HCT116 (cell line): ENCODE data around the gene PRDM9. TPM values are rescaled to one million over a fixed set of nuclear protein-coding genes. Genes with fewer than 3 reads are reported as not detected.
"Not testable (repeated sequence)": the region's sequence is repeated elsewhere in the genome, so short reads cannot be mapped to it uniquely, and the experiment has no call there.

Experiments
- ATAC-seq: fragments of 200-7000 bp; cut with Tn5 transposase; 2 replicates; pipeline ENCODE4 v1.9.1; 2020; ENCODE audit warnings: mild to moderate bottlenecking, moderate library complexity
- BruUV-seq: library from RNA; stranded (reverse); fragments of 400-500 nt; replicated peaks from 2 replicates; lab custom pipeline; 2021; lab: Mats Ljungman, UMichigan
- CTCF ChIA-PET: fragments of 300-600 bp; sonication (Branson Sonifier 250); formaldehyde crosslinking; loops from one replicate; lab custom pipeline; 2021; ENCODE audit warnings: antibody characterized with exemption; lab: Charles Lee
- POLR2A ChIA-PET: fragments of 300-600, 350-600 bp; sonication (Branson Sonifier 250); formaldehyde crosslinking; loops from one replicate; lab custom pipeline; 2021; ENCODE audit warnings: antibody characterized with exemption; lab: Charles Lee
- RAD21 ChIA-PET, 2 experiments: fragments of 300-600 bp; sonication (Branson Sonifier 250); formaldehyde crosslinking; loops; one replicate each; lab custom pipeline; 2023; ENCODE audit warnings: low total read pairs in 2 of 2; ENCODE audit not compliant: uncharacterized antibody in 2 of 2, unreplicated experiment in 2 of 2, low non-redundant PET in 1 of 2; lab: Charles Lee
- DNase-seq: peaks from one replicate; pipeline ENCODE4 v3.0.0-alpha.2; 2010; ENCODE audit warnings: low read depth, low spot score
- H2AFZ ChIP-seq: fragments of 200-600 bp; shearing (Covaris generic), sonication (generic); 2 replicates; pipeline ENCODE4 v1.6.1; 2017; ENCODE audit warnings: low read depth, mixed run types, mixed read lengths, antibody characterized with exemption, low read length; ENCODE audit not compliant: poor library complexity, severe bottlenecking
- H3K27ac ChIP-seq: 2 replicates; pipeline ENCODE4 v1.5.1; 2012; ENCODE audit warnings: low read depth, low read length
- H3K27me3 ChIP-seq: fragments of 200-600 bp; sonication (generic); 2 replicates; pipeline ENCODE4 v1.6.1; 2016; ENCODE audit warnings: mixed run types, low read length, mixed read lengths; ENCODE audit not compliant: insufficient read depth
- H3K36me3 ChIP-seq, 2 experiments: fragments of 200-500 bp in 1 of 2; fragments of 200-600 bp in 1 of 2; sonication (Bioruptor generic) in 1 of 2; sonication (generic) in 1 of 2; 2 replicates each; pipeline versions ENCODE4 v1.5.1 to v1.6.1; 2014 to 2016; ENCODE audit warnings: low read length in 2 of 2, inconsistent platforms in 1 of 2, mixed read lengths in 1 of 2, mixed run types in 1 of 2; ENCODE audit not compliant: insufficient read depth in 2 of 2, control insufficient read depth in 1 of 2
- H3K4me1 ChIP-seq, 2 experiments: fragments of 200-600 bp in 1 of 2; sonication (generic) in 1 of 2; 2 replicates each; pipeline versions ENCODE4 v1.5.1 to v1.6.1; 2012 to 2017; ENCODE audit warnings: low read length in 2 of 2, inconsistent platforms in 1 of 2, mild to moderate bottlenecking in 1 of 2, mixed read lengths in 1 of 2, mixed run types in 1 of 2, moderate library complexity in 1 of 2; ENCODE audit not compliant: insufficient read depth in 2 of 2, control insufficient read depth in 1 of 2
- H3K4me2 ChIP-seq: fragments of 200-600 bp; sonication (generic); 2 replicates; pipeline ENCODE4 v1.6.1; 2017; ENCODE audit warnings: mixed run types, low read length, mixed read lengths
- H3K4me3 ChIP-seq, 2 experiments: fragments of 200-600 bp in 1 of 2; sonication (generic) in 1 of 2; replicated peaks in 1 of 2; 2 replicates each; pipeline ENCODE4 v1.5.1; 2011 to 2016; ENCODE audit warnings: low read length in 2 of 2, control low read depth in 1 of 2, low read depth in 1 of 2, mild to moderate bottlenecking in 1 of 2, mixed read lengths in 1 of 2, mixed run types in 1 of 2
- H3K79me2 ChIP-seq: fragments of 200-600 bp; sonication (generic); 2 replicates; pipeline ENCODE4 v1.6.1; 2017; ENCODE audit warnings: mild to moderate bottlenecking, mixed run types, low read length, moderate library complexity, mixed read lengths; ENCODE audit not compliant: insufficient read depth
- H3K9ac ChIP-seq: fragments of 200-600 bp; sonication (generic); 2 replicates; pipeline ENCODE4 v1.6.1; 2016; ENCODE audit warnings: low read length, mixed read lengths
- H3K9me2 ChIP-seq: fragments of 200-600 bp; sonication (generic), shearing (Covaris generic); 2 replicates; pipeline ENCODE4 v1.6.1; 2017; ENCODE audit warnings: mixed run types, mild to moderate bottlenecking, moderate library complexity; ENCODE audit not compliant: insufficient read depth
- H3K9me3 ChIP-seq, 2 experiments: fragments of 200-500 bp in 1 of 2; fragments of 200-600 bp in 1 of 2; sonication (Bioruptor generic) in 1 of 2; sonication (generic) in 1 of 2; 2 replicates each; pipeline ENCODE4 v1.6.1; 2014 to 2017; ENCODE audit warnings: low read length in 2 of 2, mixed read lengths in 2 of 2, inconsistent platforms in 1 of 2, low read depth in 1 of 2, mild to moderate bottlenecking in 1 of 2, mixed run types in 1 of 2, moderate library complexity in 1 of 2; ENCODE audit not compliant: control insufficient read depth in 1 of 2, insufficient read depth in 1 of 2
- H4K20me1 ChIP-seq: fragments of 200-600 bp; sonication (generic), shearing (Covaris generic); 2 replicates; pipeline ENCODE4 v1.6.1; 2017; ENCODE audit warnings: mixed run types, mild to moderate bottlenecking, moderate library complexity; ENCODE audit not compliant: insufficient read depth
- CTCF ChIP-seq, 3 experiments: fragments of 200-600 bp in 1 of 3; sonication (generic) in 1 of 3; IDR thresholded peaks in 2 of 3; conservative IDR thresholded peaks in 1 of 3; 2 replicates each; pipeline ENCODE4 v1.5.1; 2012 to 2017; ENCODE audit warnings: low read depth in 2 of 3, low read length in 2 of 3, antibody characterized with exemption in 1 of 3, borderline replicate concordance in 1 of 3, control low read depth in 1 of 3, mild to moderate bottlenecking in 1 of 3, mixed read lengths in 1 of 3, mixed run types in 1 of 3, moderate library complexity in 1 of 3; ENCODE audit not compliant: insufficient read depth in 1 of 3
- SIN3A ChIP-seq: IDR thresholded peaks from 2 replicates; pipeline ENCODE4 v1.6.1; 2012; ENCODE audit warnings: low read depth
- SRF ChIP-seq: IDR thresholded peaks from 2 replicates; pipeline ENCODE4 v1.6.1; 2012; ENCODE audit warnings: low read depth
- ZFX ChIP-seq: fragments of 450-650 bp; IDR thresholded peaks from 2 replicates; pipeline ENCODE4 v1.6.1; 2017
- intact Hi-C: fragments of 100-400 bp; cut with micrococcal nuclease; formaldehyde crosslinking; loops from 2 replicates; pipeline ENCODE4 v1.10.0; 2022
- total RNA-seq: library from RNA; stranded (reverse); gene quantifications from one replicate; pipeline ENCODE4 v1.2.1, GENCODE V29; 2021; ENCODE audit not compliant: unreplicated experiment

The PRDM9 gene
- total RNA-seq, 1 experiment from 2014 or later = not detected

GRCh38 chr5:23527216-23527920 is 20.0 kb downstream of the PRDM9 start:
- H3K4me3 ChIP-seq, POLR2A ChIA-PET, intact Hi-C loops, H3K9me3 ChIP-seq, H3K9me2 ChIP-seq, H3K9ac ChIP-seq, H3K27me3 ChIP-seq, H2AFZ ChIP-seq, RAD21 ChIA-PET, DNase-seq, H3K36me3 ChIP-seq, H4K20me1 ChIP-seq, CTCF ChIA-PET, BruUV-seq, H3K79me2 ChIP-seq, H3K4me2 ChIP-seq, H3K27ac ChIP-seq, H3K4me1 ChIP-seq, ATAC-seq: not testable (repeated sequence)

GRCh38 chr5:23528677-23529076 is 21.3 kb downstream of the PRDM9 start:
- H3K79me2 ChIP-seq = no peaks in the 10 kb centered on the region
- no peak overlapping the region for H2AFZ ChIP-seq
- no peak for ATAC-seq
- no TSS peak for BruUV-seq
- no peak overlapping the region for H3K27ac ChIP-seq
- no peaks in the 10 kb centered on the region for H3K27me3 ChIP-seq
- intact Hi-C loops = no loop called here
- POLR2A ChIA-PET = no interaction called here
- CTCF ChIA-PET = no interaction called here
- H3K9me3 ChIP-seq = peaks cover 6 to 7% of the 10 kb centered on the region in 2 experiments; a peak in 2 of 4 replicates
- no peak overlapping the region for H3K9ac ChIP-seq
- DNase-seq = no peak
- no peak overlapping the region for H3K4me3 ChIP-seq
- no peak overlapping the region for H3K4me2 ChIP-seq
- H3K4me1 ChIP-seq = no peaks in the 10 kb centered on the region
- no peaks in the 10 kb centered on the region for H4K20me1 ChIP-seq
- RAD21 ChIA-PET = no interaction called here
- H3K9me2 ChIP-seq = no peaks in the 10 kb centered on the region
- TF ChIP-seq SIN3A (no peak), SRF (no peak), ZFX (no peak), CTCF (IDR thresholded peaks at IDR 0.05 in 2 of 3, conservative IDR thresholded peaks at IDR 0.05 in 1 of 3; ENCODE audit: borderline replicate concordance in 1 of 3, insufficient read depth in 1 of 3, low read depth in 2 of 3, low read length in 2 of 3) (no peak)
- TF ChIP-seq, all 23 proteins: peak for 0
- H3K36me3 ChIP-seq = no peaks in the 10 kb centered on the region
